CD4-positive, alpha-beta T cell treated with Interleukin-21 for 1 hour (primary cell): ENCODE data around the gene CPN2.
A peak's percentile ranks its signal among the peaks of the same experiment; 100 is the strongest.

ENCODE experiments used
- DNase-seq: peaks from one replicate; pipeline ENCODE4 v3.0.0-alpha.2; 2020

Gene CPN2

DNA sequence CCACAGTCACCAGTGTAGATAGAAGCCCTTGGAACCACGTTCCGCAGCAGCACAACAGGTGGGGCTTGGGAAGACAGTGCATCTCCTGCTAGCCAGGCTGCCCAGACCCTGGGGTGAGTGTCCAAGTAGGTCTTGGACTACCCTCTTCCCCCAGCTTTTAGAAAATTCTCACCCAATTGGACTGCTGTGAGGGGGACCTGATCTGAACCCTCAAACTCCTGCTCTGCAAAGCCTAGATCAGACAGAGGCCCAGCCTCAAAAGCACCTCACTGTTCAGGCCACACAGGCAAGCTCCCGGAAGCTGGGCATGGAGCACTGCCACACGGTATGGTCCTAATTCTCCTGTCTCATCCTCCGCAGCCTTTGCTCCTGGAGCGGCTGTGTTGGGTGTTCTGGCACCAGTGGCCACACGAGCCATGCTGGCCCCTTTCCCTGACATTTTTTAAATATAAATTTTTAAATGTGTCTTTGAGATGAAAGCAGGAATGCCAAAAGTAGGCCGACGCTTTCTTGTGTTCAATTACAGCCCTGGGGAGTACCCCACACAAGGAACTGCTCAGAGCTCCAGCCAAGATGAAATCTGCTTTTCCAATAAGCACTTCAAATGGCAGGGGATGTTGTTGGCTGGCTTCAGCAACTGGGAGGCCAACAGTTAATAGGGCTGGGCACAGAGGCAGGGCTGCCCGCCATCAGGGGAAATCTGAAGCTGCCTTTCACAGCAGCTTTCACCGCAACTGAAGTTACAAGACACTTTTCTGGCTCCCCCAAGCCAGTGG lies 40.9 kb downstream of the CPN2 start:
- no peak for DNase-seq

DNA sequence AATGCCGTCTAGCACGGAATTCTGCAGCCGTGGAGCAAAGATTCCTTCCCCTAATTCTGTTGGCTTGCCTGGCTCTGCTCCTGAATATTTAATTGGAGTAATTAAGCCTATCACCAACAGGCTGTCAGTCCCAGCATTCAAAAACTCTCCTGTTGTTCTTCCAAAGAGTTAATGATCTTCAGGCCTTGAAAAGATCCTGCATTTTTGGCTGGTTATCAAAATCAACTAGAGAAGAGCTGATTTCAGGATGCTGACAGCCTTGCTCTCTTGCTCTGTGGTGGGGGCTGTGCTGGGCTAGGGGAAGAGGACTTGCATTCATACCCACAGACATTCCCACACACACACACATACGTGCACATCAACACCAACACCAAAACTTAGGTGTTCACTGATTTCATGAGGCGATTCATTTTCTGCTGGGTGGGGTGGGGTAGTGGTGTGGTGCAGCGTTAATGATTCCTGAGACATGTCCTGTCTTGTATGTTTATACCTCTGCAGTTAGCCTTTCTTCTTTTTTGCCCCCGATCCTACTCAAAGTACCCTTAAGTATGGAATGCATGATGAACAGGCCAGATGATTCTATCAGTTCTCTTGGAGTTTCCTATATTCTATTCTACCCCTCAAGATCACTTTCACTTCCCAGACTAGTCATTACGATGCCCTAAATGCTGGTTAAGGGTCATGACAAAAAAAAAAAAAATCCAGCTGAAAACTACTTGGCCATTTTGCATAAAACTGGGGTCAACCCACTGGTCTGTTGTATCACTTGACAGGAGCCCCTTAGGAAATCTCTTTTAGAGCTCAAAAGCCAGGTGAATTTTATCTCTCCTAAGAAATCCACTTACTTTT lies 42.3 kb downstream of the CPN2 start:
- DNase-seq: no peak

DNA sequence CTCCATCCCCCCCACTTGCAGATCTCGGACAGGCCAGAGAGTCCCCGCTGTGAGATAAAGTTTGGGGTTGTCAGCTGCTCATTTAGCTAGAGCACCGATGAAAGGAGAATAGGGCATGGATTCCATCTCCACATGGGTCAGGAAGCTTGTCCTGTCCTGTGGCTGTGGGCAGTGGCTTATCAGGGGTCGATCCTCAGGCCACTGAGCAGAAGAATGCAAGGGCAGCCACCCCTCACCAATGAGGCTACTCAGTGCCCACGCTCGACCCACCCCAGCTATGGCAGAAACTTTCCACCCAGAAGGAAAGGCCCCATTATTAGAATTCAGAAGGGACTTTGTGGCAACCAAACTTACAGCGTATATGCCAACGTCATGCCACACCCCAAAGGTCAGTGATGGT lies 43.3 kb downstream of the CPN2 start:
- DNase-seq: no peak

DNA sequence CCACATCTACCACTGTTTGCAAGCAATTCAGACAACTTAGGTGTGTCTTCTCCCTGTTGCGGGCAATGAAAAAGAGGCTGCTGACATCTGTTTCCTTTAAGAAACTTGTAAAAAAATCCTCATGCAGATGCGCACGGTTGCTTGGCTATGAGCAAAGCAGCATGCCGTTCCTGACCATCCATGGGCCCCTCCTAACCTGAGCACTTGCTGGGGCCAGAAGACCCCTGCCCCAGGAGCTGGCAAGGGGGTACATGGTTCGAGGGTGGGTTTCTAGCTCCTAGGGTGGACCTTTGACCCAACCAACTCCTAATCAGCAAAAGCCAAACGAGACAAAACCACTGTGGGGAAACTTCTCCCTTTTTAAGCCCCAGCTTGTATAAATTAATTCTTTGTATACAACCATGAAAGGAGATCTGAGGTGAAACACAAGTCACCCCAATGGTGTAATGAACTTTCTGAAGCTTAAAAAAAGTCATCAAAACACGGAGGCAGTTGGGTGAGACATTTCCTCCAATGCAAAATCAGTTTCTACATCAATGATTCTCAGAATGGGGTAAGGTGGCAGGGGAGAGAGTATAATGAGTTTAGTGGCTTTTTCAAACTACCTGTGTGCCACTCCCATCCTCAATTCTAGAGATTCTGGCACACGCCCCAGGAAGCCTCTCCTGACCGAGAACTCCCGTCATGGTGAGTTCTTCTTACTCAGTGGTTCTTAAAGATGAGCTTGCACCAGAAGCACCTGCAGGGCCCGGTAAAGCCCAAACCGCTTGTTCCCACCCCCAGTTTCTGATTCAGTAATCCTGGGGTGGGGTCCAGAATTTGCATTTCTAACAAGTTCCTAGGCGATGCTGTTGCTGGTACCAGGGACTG lies 44.1 kb downstream of the CPN2 start:
- DNase-seq: peak; percentile 28

DNA sequence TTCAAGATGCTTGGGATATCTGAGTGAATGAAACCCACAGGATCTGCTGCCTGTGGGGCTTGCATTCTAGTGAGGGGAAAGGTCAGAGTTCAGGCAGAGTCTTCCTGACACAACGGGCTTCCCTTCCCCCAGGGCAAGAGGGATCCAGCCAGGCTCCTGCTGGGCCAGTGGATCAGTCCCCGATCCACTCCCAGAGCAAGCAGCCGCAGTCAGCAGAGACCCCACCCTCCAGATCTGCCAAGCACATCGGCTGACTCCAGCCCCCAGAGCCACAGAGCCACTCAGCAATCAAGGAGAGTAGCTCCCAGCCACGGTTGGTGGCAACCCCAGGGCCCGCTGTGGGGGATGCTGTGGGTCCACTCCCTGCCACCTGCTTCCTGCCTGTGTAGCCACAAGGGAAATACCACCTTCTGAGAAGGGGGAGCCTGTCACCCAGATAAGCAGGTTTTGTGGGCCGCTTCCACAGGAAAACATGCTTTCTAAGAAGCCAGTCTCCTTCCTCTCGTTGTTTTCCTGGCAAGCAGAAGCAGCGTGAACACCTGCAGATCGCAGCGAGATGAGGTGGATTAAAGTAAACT lies 44.9 kb downstream of the CPN2 start:
- DNase-seq: peak; percentile 69

DNA sequence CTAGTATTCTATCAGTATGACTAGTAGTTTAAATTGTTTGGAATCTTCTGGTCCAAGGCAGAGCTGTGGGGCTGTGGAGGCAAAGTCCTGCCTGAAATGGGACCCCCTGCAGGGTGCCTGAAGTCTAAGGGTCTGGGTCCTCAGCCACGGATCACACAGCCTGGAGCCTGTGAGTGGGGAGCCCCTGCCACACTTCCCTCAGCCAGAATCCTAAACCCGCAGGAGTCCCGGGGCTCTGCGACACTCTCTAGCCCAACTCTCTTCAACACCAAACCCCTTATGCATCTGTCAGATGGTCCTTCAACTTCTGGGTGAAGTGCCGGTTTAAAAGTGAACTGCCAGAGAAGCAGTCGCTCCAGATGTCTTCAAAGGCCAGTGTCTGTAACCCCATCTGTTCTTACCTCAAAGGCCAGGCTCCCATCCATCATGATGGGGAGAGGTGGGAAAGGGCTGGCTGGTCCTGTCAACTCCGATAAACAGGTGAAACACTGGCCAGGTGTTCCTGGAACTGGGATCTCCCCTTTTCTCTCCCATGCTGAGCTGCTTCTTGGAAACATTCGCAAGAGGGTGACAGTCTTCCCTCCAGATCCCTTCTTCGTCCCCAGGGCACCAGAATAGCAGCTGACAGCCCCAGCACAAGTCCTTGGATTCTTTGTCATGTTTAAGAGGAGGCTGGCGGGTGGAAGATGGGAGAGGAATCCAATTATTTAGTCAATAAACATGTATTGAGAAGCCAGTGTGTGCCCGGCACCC lies 45.6 kb downstream of the CPN2 start:
- DNase-seq: no peak

DNA sequence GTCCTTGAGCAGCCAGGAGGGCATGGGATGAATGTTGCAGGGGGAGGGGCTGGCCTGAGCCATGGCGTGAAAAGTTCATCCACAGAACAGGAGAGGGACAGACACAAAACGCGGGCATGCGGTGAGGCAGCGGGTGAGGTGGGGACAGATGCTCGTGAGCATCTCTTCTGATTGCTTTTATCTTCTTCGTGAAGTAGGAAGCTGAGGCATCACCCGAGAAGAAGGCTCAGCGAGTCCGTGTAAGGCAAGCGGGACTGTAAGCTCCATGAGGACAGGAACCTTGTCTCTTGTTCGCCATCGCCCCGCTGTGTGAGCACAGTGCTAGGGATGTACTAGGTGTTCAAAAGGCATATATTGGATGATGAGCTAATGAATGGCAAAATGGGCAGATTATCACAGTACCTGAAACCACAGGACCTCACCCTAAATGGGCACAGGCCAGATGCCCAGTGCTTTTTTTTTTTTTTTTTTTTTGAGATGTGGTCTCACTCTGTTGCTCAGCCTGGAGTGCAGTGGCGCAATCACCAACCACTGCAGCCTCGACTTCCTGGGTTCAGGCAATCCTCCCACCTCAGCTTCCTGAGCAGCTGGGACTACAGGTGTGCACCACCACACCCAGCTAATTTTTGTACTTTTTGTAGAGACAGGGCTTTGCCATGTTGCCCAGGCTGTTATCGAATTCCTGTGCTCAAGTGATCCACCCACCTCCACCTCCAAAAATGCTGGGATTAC lies 46.8 kb downstream of the CPN2 start:
- DNase-seq: no peak

DNA sequence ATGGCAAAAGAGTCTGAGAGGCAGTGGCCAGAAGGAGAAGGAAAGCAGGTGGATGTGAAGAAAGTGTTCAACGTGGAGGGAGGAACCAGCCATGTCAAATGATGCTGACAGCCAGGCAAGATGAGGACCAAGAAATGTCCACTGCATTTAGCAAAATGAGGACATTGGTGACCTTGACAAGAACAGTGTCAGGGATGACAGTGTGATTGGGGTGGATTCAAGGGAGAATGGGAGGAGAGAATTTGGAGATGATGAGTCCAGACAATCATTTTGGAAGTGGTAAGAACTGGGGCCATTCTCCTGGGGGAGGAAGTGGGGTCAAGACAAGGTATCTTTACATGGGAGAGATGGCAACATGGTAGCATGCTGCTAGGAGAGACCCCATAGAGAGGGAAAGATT lies 47.4 kb downstream of the CPN2 start:
- DNase-seq: no peak

DNA sequence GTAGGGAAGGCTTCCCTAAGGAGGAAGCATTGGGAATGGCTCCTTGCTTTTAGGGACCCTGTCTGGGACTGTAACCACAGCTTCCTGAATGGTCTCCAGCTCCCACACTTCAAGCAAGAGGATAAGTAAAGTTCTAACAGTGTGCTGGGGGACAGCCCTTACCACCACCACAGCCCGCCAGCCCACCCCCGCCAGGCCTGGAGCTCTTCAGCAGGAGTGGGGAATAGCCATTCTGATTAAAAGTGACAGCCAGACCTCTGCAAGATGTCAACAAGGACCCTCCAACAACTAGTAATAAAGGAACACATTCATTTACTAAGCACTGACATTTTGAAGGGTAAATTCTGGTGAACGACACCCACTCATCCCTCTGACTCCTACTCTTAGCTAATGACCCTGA lies 49.4 kb downstream of the CPN2 start:
- no peak for DNase-seq

DNA sequence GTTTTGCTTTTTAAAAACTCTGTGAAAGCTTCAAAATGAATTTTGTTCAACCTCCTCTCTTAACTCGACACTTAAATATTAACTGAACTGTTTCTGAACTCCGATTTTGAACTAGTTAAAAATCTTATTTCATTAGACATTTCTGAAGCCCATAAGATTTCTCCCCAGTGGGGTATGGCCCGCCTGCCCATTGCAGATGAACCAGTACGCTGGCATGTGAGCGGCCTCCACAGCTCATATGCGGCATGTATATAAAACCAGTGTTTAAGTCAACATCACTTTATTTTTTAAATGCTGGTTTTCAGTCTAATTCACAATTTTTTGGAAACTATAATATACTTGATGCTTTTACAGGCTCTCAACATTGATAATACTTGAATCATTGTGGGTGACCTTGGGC lies 50.2 kb downstream of the CPN2 start:
- DNase-seq: no peak

DNA sequence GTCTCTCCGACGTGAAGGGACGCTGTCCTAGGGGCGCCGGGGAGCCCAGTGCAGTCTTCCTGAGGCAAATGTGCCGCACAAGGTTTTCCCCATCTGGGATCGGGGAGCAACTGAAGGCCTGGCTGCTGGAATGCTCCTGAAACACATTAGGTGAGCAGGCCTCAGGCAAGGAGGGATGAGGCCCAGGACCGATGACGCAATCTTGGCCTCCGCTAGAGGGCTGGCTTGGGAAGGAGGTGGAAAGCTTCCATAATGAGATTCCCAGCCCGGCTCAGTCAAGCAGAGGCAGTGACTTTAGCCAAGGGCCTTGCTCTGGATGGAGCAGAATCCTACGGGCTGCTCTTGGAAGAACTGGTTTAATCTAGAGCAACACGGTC lies 50.8 kb downstream of the CPN2 start:
- no peak for DNase-seq

DNA sequence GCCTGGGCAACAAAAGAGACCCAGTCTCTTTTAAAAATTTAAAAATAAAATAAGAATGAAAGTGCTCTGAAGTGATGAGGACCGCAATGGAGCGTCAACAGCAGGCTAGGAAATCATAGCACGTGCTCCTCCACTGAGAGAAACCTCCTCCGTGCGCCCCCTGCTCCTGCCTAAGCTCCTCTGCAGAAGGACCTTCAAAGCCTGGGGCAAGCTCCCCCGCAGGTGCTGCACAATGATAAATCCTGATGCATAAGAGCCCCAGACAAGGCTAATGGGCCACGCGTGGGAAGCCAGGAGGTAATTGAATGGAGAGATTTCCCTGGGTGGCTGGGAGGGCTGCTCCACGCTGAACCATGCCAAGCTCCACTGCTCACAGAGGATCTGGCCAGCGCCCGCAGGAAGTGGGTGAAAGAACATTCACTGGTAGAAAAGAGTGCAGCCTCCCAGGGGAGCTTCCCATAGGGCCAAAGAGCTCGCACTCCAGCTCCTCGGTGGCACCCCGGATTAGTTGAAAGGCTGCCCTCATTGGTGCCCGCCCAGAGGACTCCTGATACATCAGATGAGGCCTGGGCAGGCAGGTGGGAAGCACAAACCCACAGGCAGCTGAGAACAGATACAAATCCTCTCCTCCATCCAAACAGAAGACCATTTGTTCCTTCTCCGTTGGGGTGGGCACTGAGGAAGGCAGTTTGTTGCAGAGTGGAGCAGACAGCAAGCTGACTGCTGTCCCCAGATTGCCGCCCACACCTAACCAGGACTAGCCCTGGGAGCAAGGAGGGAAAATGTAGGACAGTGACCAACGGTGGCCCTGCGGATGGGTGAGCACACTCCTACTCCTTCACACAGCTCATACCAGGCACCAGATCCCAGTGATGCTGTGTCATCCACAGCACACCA lies 52.5 kb downstream of the CPN2 start:
- DNase-seq: no peak

DNA sequence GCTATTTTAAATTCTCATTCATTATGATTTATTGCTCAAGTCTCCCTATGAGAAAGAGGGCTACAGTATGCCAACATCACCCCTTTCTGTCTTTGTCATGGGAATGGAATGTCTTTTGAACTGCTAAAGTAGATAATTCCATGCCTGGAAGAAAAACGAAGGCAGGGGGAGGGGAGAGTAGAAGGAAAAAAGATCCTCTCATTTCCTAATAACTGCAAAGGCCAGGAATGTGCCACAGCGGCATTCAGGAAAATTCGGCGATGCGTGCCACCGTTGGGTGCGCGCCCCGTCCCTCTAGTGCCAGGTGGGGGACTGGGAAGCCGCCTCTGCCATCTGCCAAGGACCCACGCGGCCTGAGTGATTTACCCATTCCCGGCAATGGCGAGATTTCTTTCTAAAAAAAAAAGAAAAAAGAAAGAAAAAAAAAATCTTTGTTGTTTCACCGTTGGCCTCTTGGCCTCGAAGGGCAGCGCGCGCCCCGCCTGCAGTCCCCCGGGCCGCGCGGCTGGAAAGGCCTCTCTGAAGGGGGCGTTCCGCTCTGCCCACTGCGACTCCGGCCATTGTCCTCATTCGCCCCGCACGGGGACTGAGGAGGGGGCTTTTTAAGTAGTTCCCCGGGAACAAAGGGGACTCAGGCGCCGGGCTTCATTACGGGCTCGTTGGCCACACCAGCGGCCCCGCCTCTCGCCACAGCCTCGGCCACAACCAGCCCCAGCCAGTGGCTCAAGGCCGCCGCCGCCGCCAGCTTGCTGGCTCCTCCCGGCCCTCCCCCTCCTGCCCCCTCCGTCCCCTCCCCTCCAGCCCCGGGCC lies 54.5 kb downstream of the CPN2 start:
- no peak for DNase-seq

DNA sequence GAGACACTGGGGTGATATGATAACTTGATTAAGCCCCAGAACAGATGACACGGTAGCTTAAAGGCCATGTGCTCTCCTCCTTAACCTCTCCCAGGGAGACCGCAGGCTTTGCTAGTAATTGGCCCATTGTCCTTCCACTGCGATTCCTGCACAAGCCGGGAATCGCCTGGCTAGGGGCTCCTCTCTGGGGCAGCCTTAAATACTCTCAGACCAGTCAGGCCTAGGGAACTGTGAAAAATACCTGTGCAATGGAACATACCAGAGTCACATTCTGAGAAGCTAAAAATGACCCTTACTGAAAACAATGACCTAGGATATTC lies 56.3 kb downstream of the CPN2 start:
- no peak for DNase-seq

DNA sequence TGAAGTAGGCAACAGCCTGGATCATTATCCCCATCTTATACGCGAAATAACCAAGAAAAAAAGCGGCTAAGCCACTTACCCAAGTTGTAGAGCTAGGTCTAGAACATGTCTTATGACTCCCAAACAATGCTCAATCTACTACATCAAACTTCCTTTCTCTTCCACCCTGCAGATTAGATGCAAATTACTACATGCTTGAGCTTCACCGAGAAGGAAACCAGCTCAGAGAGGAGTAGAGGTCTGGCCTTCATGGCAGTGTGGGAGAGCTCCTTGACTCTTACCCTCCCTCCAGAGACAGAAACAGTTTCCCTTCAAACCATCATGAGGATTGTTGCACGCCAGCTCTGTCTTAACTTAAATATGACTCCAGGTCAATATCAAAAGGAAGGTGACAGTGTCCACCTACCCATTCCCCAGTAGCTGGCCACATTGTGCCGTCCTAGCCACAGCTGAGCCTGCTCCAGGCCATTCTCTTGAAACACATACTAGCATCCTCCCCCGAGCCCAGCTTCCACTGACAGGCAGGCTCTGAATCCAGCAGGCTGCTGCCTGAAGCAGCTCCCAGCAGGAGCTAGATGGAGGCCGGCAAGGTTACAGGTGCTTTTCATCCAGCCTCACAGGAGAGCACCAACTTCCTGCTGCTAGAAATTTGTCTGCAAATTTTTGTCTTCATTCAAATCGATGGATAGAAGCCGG lies 56.8 kb downstream of the CPN2 start:
- DNase-seq: no peak

DNA sequence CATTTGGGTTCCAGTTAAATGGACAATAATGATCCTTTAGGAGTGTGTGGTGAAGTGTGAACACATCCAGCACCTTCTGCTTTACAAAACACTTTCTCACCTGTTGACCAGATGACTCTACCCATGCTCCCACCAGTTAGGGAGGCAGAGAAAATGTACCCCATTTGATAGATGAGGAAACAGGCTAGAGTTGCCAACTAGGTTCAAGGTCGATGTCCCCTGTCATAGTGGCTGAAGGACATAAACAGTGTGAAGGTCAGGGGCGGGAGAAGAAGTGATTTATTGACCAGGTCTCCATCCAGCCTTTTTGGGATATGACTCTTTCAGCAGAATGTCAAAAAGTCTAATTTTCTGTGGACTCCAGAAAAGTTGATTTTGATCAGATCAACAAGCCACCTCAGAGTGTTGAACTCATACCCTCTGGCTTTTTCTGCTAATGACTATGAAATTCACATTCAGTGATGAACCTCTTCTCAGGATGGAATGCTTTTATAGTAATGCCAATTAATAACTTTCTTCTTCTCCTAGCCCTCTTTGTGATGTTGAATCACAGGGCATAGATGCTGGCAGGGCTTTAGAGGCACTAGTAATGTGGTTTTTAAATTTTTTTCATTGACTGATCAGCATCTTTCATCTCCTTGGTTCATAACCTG lies 57.5 kb downstream of the CPN2 start:
- no peak for DNase-seq

DNA sequence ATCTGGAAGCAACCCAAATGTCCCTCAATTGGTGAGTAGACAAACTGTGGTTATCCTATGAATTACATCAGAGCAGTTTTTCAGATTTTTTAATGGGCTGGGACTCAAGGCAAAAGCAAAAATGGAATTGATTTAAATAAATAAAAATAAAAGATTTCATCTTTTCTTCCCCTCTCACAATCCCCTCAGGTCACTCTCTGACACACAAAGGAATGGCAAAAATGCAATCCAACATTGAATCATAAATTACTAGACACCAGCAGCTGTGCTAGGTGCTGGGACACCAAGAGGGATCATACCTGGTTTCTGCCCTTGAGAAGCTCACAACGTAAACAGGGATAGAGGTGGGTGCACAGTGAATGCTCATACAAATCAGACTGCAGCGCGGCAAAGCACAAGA lies 58.8 kb downstream of the CPN2 start:
- DNase-seq: no peak
